CD14-positive monocyte (primary cell): ENCODE results near the gene TMCO4. TPM values are rescaled to one million over a fixed set of nuclear protein-coding genes. Genes with fewer than 3 reads are reported as not detected.

Experiments
- DNase-seq, 3 donors: peaks; one replicate each; pipeline ENCODE4 v3.0.0-alpha.2; 2011 to 2022
- H2AFZ ChIP-seq: 2 replicates; pipeline ENCODE4 v1.6.0; 2012; ENCODE audit warnings: mild to moderate bottlenecking, low read depth, low read length, inconsistent platforms; ENCODE audit not compliant: insufficient read depth, poor library complexity, severe bottlenecking
- H3K27ac ChIP-seq, 2 donors: 1 replicate in 1 of 2; 2 replicates in 1 of 2; pipeline ENCODE4 v1.5.1; 2012 to 2013; ENCODE audit warnings: low read length in 2 of 2, control low read depth in 1 of 2, inconsistent platforms in 1 of 2, low read depth in 1 of 2, mild to moderate bottlenecking in 1 of 2
- H3K27me3 ChIP-seq, 2 donors: one replicate each; pipeline versions ENCODE4 v1.6.0 to v1.6.1; 2011 to 2013; ENCODE audit warnings: low read length in 2 of 2; ENCODE audit not compliant: control insufficient read depth in 2 of 2, insufficient read depth in 2 of 2
- H3K36me3 ChIP-seq, 2 donors: replicated peaks in 1 of 2; 1 replicate in 1 of 2; 2 replicates in 1 of 2; pipeline versions ENCODE4 v1.5.1 to v1.6.1; 2012 to 2013; ENCODE audit warnings: low read length in 2 of 2, control low read depth in 1 of 2, inconsistent platforms in 1 of 2, mild to moderate bottlenecking in 1 of 2; ENCODE audit not compliant: insufficient read depth in 2 of 2, control insufficient read depth in 1 of 2
- H3K4me1 ChIP-seq, 2 donors: 1 replicate in 1 of 2; 2 replicates in 1 of 2; pipeline versions ENCODE4 v1.5.1 to v1.6.1; 2012 to 2013; ENCODE audit warnings: low read length in 2 of 2, control low read depth in 1 of 2, inconsistent platforms in 1 of 2, mild to moderate bottlenecking in 1 of 2, moderate library complexity in 1 of 2; ENCODE audit not compliant: insufficient read depth in 2 of 2, control insufficient read depth in 1 of 2
- H3K4me2 ChIP-seq: replicated peaks from 2 replicates; pipeline ENCODE3; 2012; ENCODE audit warnings: low read length, moderate library complexity, mild to moderate bottlenecking; ENCODE audit not compliant: poor library complexity, severe bottlenecking; ENCODE audit errors: extremely low read depth
- H3K4me3 ChIP-seq, 3 experiments: fragments of 200-600 bp in 1 of 3; sonication (generic) in 1 of 3; replicated peaks in 1 of 3; 1 replicate in 2 of 3; 2 replicates in 1 of 3; pipeline ENCODE4 v1.5.1; 2011 to 2013; ENCODE audit warnings: low read length in 3 of 3, mild to moderate bottlenecking in 3 of 3, control low read depth in 2 of 3, low read depth in 2 of 3, inconsistent platforms in 1 of 3, moderate library complexity in 1 of 3
- H3K79me2 ChIP-seq: 2 replicates; pipeline ENCODE4 v1.6.0; 2012; ENCODE audit warnings: mild to moderate bottlenecking, control low read depth, inconsistent platforms, low read length, moderate library complexity; ENCODE audit not compliant: insufficient read depth
- H3K9ac ChIP-seq: 2 replicates; pipeline ENCODE4 v1.6.0; 2017; ENCODE audit warnings: low read length, mild to moderate bottlenecking; ENCODE audit not compliant: insufficient read depth, poor library complexity, severe bottlenecking
- H3K9me3 ChIP-seq, 2 donors: replicated peaks in 1 of 2; 1 replicate in 1 of 2; 2 replicates in 1 of 2; pipeline versions ENCODE4 v1.5.1 to v1.6.1; 2012 to 2013; ENCODE audit warnings: low read length in 2 of 2, control low read depth in 1 of 2; ENCODE audit not compliant: control insufficient read depth in 1 of 2, insufficient read depth in 1 of 2
- H4K20me1 ChIP-seq: 2 replicates; pipeline ENCODE4 v1.6.0; 2012; ENCODE audit warnings: mild to moderate bottlenecking, low read length, control low read depth, moderate library complexity; ENCODE audit not compliant: insufficient read depth
- H3K27ac Mint-ChIP-seq, 7 donors: one replicate each; pipeline ENCODE4 v1.8.0; 2020; ENCODE audit warnings: mild to moderate bottlenecking in 7 of 7, mixed read lengths in 7 of 7, moderate library complexity in 6 of 7, inconsistent platforms in 2 of 7
- H3K27me3 Mint-ChIP-seq, 3 donors: one replicate each; pipeline ENCODE4 v1.8.0; 2021 to 2022; ENCODE audit warnings: low read depth in 3 of 3, mild to moderate bottlenecking in 3 of 3, mixed read lengths in 3 of 3, moderate library complexity in 3 of 3, inconsistent platforms in 1 of 3
- H3K36me3 Mint-ChIP-seq, 2 donors: one replicate each; pipeline ENCODE4 v1.8.0; 2020; ENCODE audit warnings: mixed read lengths in 2 of 2, inconsistent platforms in 1 of 2, mild to moderate bottlenecking in 1 of 2
- H3K4me1 Mint-ChIP-seq: one replicate; pipeline ENCODE4 v1.8.0; 2020; ENCODE audit warnings: mild to moderate bottlenecking, mixed read lengths
- H3K4me3 Mint-ChIP-seq, 2 donors: one replicate each; pipeline ENCODE4 v1.8.0; 2020; ENCODE audit warnings: mild to moderate bottlenecking in 2 of 2, mixed read lengths in 2 of 2, moderate library complexity in 1 of 2
- H3K9me3 Mint-ChIP-seq, 7 donors: one replicate each; pipeline ENCODE4 v1.8.0; 2020 to 2022; ENCODE audit warnings: mixed read lengths in 7 of 7, mild to moderate bottlenecking in 6 of 7, moderate library complexity in 6 of 7, inconsistent platforms in 2 of 7
- CTCF ChIP-seq: fragments of 200-600 bp; IDR thresholded peaks from one replicate; pipeline ENCODE4 v1.8.0; 2022; ENCODE audit warnings: antibody characterized with exemption, mild to moderate bottlenecking
- WGBS: methylation state at CpG from one replicate; pipeline ENCODE4 v1.1.5; 2013; ENCODE audit warnings: missing lambda C conversion rate; ENCODE audit not compliant: insufficient coverage; 5-methylcytosine and 5-hydroxymethylcytosine counted together
- intact Hi-C, 2 donors: fragments of 100-400 bp; cut with micrococcal nuclease; formaldehyde crosslinking; loops; one replicate each; pipeline versions ENCODE4 v1.15.0 to v1.15.1; 2023
- polyA plus RNA-seq, 3 donors: library from polyadenylated mRNA; depleted of rRNA in 1 of 3; unstranded in 2 of 3; stranded (reverse) in 1 of 3; fragments of 300-500 nt in 2 of 3; fragments of >200 nt in 1 of 3; fragmentation: Illumina TruSeq in 2 of 3; gene quantifications; 1 replicate in 2 of 3; 2 replicates in 1 of 3; pipeline ENCODE4 v1.2.3, GENCODE V29; 2012 to 2021

Gene TMCO4
- polyA plus RNA-seq, 3 donors = 6.9 to 10.1 (median 7.9) TPM

GRCh38 chr1:19846338-19846737 lies 46.6 kb upstream of the TMCO4 start:
- no peak overlapping the region for H3K9ac ChIP-seq
- peaks cover 19 to 33% (median 23%) of the 10 kb centered on the region in 3 donors for H3K27me3 Mint-ChIP-seq
- H3K27ac ChIP-seq = no peak overlapping the region
- no peak overlapping the region for H3K4me3 Mint-ChIP-seq
- intact Hi-C loops = no loop called here
- H3K4me2 ChIP-seq = no peak overlapping the region
- no peaks in the 10 kb centered on the region for H3K4me1 Mint-ChIP-seq
- H4K20me1 ChIP-seq = no peaks in the 10 kb centered on the region
- H3K79me2 ChIP-seq = no peaks in the 10 kb centered on the region
- H3K9me3 Mint-ChIP-seq = peaks cover 0 to 5% (median 0%) of the 10 kb centered on the region in 7 donors
- DNase-seq = no peak
- 100% methylated on average over 1 of the region's 3 CpGs for WGBS
- TF ChIP-seq CTCF = no peak
- H3K36me3 ChIP-seq = no peaks in the 10 kb centered on the region
- H3K27me3 ChIP-seq = peaks cover 4 to 15% of the 10 kb centered on the region in 2 donors
- no peak overlapping the region for H2AFZ ChIP-seq
- H3K4me1 ChIP-seq = no peaks in the 10 kb centered on the region
- no peaks in the 10 kb centered on the region for H3K36me3 Mint-ChIP-seq
- H3K27ac Mint-ChIP-seq = no peak overlapping the region
- H3K9me3 ChIP-seq = no peaks in the 10 kb centered on the region
- H3K4me3 ChIP-seq = no peak overlapping the region

GRCh38 chr1:19845555-19845954 lies 45.8 kb upstream of the TMCO4 start:
- Histone ChIP-seq H3K79me2 (no peaks in the 10 kb centered on the region), H3K27me3 (peaks cover 4 to 15% of the 10 kb centered on the region in 2 donors), H3K27ac (no peak overlapping the region), H3K4me2 (no peak overlapping the region), H3K9me3 (no peaks in the 10 kb centered on the region), H2AFZ (no peak overlapping the region), H3K4me3 (no peak overlapping the region), H3K9ac (no peak overlapping the region), H3K36me3 (no peaks in the 10 kb centered on the region), H4K20me1 (no peaks in the 10 kb centered on the region), H3K4me1 (no peaks in the 10 kb centered on the region)
- peaks cover 18 to 40% (median 21%) of the 10 kb centered on the region in 3 donors for H3K27me3 Mint-ChIP-seq
- no peak overlapping the region for H3K27ac Mint-ChIP-seq
- no peaks in the 10 kb centered on the region for H3K36me3 Mint-ChIP-seq
- no peak overlapping the region for H3K4me3 Mint-ChIP-seq
- no peak for TF ChIP-seq CTCF
- no peaks in the 10 kb centered on the region for H3K4me1 Mint-ChIP-seq
- H3K9me3 Mint-ChIP-seq = peaks cover 0 to 5% (median 0%) of the 10 kb centered on the region in 7 donors
- no peak for DNase-seq
- intact Hi-C loops = no loop called here
- no CpG with 5 or more reads among the region's 8 CpGs for WGBS
